ENCODE data around the gene VN1R5.
"Not testable (repeated sequence)": the region's sequence is repeated elsewhere in the genome, so short reads cannot be mapped to it uniquely, and the experiment has no call there.

The VN1R5 gene

GRCh38 chr1:247255772-247256171 lies at the start of gene VN1R5:
Gene VN1R5 (plus strand): TSS chr1:247256072.
- not testable (repeated sequence) for H3K27me3 ChIP-seq (replicated peaks; ENCODE audit: control insufficient read depth, insufficient read depth, low read length); H3K4me3 ChIP-seq (replicated peaks; ENCODE audit: low read depth, low read length); H3K36me3 ChIP-seq (ENCODE audit: control insufficient read depth, insufficient read depth, low read length); DNase-seq (ENCODE audit: extremely low read depth, insufficient read length)

GRCh38 chr1:247209396-247209795 lies 46.5 kb upstream of the VN1R5 start:
- TF ChIP-seq CTCF (IDR thresholded peaks at IDR 0.05; ENCODE audit: insufficient read depth, low read length, poor library complexity, severe bottlenecking), result no peak
- Histone ChIP-seq H3K36me3 (ENCODE audit: control insufficient read depth, insufficient read depth, low read length) (peaks cover 6% of the 10 kb centered on the region), H3K4me3 (replicated peaks; ENCODE audit: low read depth, low read length) (peak overlapping the region; percentile 91), H3K27me3 (replicated peaks; ENCODE audit: control insufficient read depth, insufficient read depth, low read length) (no peaks in the 10 kb centered on the region)
- no peak for DNase-seq (ENCODE audit: extremely low read depth, insufficient read length)

GRCh38 chr1:247210062-247210375 lies 45.9 kb upstream of the VN1R5 start:
- Histone ChIP-seq H3K36me3 (ENCODE audit: control insufficient read depth, insufficient read depth, low read length) (peaks cover 6% of the 10 kb centered on the region), H3K27me3 (replicated peaks; ENCODE audit: control insufficient read depth, insufficient read depth, low read length) (no peaks in the 10 kb centered on the region), H3K4me3 (replicated peaks; ENCODE audit: low read depth, low read length) (peak overlapping the region; percentile 91)
- DNase-seq (ENCODE audit: extremely low read depth, insufficient read length), result no peak
- TF ChIP-seq CTCF (IDR thresholded peaks at IDR 0.05; ENCODE audit: insufficient read depth, low read length, poor library complexity, severe bottlenecking), result no peak

GRCh38 chr1:247210376-247211117 lies 45.3 kb upstream of the VN1R5 start:
- Histone ChIP-seq H3K27me3 (replicated peaks; ENCODE audit: control insufficient read depth, insufficient read depth, low read length) (no peaks in the 10 kb centered on the region), H3K4me3 (replicated peaks; ENCODE audit: low read depth, low read length) (peak overlapping the region; percentile 91), H3K36me3 (ENCODE audit: control insufficient read depth, insufficient read depth, low read length) (peaks cover 6% of the 10 kb centered on the region)
- peak; percentile 94 for DNase-seq (ENCODE audit: extremely low read depth, insufficient read length)
- no peak for TF ChIP-seq CTCF (IDR thresholded peaks at IDR 0.05; ENCODE audit: insufficient read depth, low read length, poor library complexity, severe bottlenecking)

- no peak for TF ChIP-seq CTCF (IDR thresholded peaks at IDR 0.05; ENCODE audit: insufficient read depth, low read length, poor library complexity, severe bottlenecking)
- Histone ChIP-seq H3K36me3 (ENCODE audit: control insufficient read depth, insufficient read depth, low read length) (peaks cover 3% of the 10 kb centered on the region), H3K27me3 (replicated peaks; ENCODE audit: control insufficient read depth, insufficient read depth, low read length) (no peaks in the 10 kb centered on the region), H3K4me3 (replicated peaks; ENCODE audit: low read depth, low read length) (no peak overlapping the region)
- no peak for DNase-seq (ENCODE audit: extremely low read depth, insufficient read length)
Measured at GRCh38 chr1:247211339-247211738, 44.5 kb upstream of the VN1R5 start.

- TF ChIP-seq CTCF (IDR thresholded peaks at IDR 0.05; ENCODE audit: insufficient read depth, low read length, poor library complexity, severe bottlenecking), result no peak
- H3K36me3 ChIP-seq (ENCODE audit: control insufficient read depth, insufficient read depth, low read length), result peaks cover 1% of the 10 kb centered on the region
- H3K4me3 ChIP-seq (replicated peaks; ENCODE audit: low read depth, low read length), result peak overlapping the region; percentile 31
- DNase-seq (ENCODE audit: extremely low read depth, insufficient read length), result peak; percentile 57
- H3K27me3 ChIP-seq (replicated peaks; ENCODE audit: control insufficient read depth, insufficient read depth, low read length), result no peaks in the 10 kb centered on the region
Measured at GRCh38 chr1:247212012-247212411, 43.9 kb upstream of the VN1R5 start.
